Myocyte (in vitro differentiated cells): ENCODE results near the gene RPRD1A. TPM values are rescaled to one million over a fixed set of nuclear protein-coding genes. Genes with fewer than 3 reads are reported as not detected.
A peak's percentile ranks its signal among the peaks of the same experiment; 100 is the strongest.
"Not testable (repeated sequence)": the region's sequence is repeated elsewhere in the genome, so short reads cannot be mapped to it uniquely, and the experiment has no call there.

Experiments
- DNase-seq: peaks from one replicate; pipeline ENCODE4 v3.0.0-alpha.2; 2012; ENCODE audit warnings: low read depth
- total RNA-seq: library from RNA; depleted of rRNA; stranded (reverse); fragments of >200 nt; gene quantifications from 2 replicates; pipeline ENCODE4 v1.2.3, GENCODE V29; 2014

Gene RPRD1A
- total RNA-seq, 1 donor from 2014 or later: 69.1 TPM

- DNase-seq: peak; percentile 46
Measured at GRCh38 chr18:36078751-36079529, 11.6 kb upstream of the RPRD1A start.

DNA sequence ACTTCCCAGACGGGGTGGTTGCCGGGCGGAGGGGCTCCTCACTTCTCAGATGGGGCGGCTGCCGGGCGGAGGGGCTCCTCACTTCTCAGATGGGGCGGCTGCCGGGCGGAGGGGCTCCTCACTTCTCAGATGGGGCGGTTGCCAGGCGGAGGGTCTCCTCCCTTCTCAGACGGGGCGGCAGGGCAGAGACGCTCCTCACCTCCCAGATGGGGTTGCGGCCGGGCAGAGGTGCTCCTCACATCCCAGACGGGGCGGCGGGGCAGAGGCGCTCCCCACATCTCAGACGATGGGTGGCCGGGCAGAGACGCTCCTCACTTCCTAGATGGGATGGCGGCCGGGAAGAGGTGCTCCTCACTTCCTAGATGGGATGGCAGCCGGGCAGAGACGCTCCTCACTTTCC lies 10.4 kb upstream of the RPRD1A start:
- DNase-seq: not testable (repeated sequence)

- no peak for DNase-seq
Measured at GRCh38 chr18:36075862-36076587, 8.7 kb upstream of the RPRD1A start.

GRCh38 chr18:36074435-36074834 lies 7.1 kb upstream of the RPRD1A start:
- no peak for DNase-seq

DNA sequence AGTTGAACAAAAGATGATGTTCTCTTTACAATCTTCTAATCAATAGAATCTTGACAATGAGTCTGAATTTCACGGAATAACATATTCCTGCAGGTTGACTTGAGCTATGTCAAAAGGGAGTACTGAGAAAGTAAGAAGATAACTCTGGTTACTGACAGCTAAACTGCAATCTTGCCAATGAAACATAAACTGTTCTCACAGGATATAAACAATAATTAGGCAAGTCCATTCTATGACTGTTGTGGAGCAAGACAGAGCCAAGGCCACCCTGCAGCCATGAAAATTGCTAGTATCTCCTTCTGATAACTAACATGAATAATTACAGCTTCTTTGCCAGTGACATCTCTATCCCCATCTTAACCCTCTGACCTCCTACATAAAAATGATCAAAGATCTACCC lies 6.3 kb upstream of the RPRD1A start:
- no peak for DNase-seq

DNA sequence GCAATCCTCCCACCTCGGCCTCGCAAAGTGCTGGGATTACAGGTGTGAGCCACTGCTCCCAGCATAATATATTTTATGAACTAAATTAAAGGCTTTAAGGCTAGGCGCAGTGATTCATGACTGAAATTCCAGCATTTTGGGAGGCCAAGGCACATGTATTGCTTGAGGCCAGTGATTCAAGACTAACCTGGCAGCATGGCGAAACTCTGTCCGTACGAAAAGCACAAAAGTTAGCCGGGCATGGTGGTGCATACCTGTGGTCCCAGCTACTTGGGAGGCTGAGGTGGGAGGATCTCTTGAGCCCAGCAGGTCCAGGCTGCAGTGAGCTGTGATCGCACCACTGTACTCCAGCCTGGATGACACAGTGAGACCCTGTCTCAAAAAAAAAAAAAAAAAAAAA lies 5.0 kb upstream of the RPRD1A start:
- DNase-seq: not testable (repeated sequence)

DNA sequence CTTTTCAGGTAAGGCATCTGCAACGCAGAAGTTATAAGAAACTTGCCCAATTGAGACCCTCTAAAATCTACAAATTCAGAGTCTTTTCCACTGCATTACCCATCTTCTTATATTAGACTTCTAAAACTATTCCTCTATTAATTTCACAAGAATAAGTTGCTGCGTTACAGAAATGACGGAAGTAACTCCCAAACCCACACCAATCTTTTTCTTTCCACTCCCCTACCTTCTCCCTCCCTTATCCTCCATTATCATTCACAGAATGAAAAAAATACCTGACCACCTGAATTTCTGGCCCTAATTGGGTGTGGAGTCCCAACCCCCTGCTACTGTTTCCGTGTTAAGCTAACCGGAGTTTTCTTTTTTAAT lies 689 bp downstream of the RPRD1A start:
- DNase-seq: no peak

GRCh38 chr18:36066001-36066400 lies 1.4 kb downstream of the RPRD1A start:
- DNase-seq: no peak

- not testable (repeated sequence) for DNase-seq
Measured at GRCh38 chr18:36064809-36065079, 2.6 kb downstream of the RPRD1A start.

DNA sequence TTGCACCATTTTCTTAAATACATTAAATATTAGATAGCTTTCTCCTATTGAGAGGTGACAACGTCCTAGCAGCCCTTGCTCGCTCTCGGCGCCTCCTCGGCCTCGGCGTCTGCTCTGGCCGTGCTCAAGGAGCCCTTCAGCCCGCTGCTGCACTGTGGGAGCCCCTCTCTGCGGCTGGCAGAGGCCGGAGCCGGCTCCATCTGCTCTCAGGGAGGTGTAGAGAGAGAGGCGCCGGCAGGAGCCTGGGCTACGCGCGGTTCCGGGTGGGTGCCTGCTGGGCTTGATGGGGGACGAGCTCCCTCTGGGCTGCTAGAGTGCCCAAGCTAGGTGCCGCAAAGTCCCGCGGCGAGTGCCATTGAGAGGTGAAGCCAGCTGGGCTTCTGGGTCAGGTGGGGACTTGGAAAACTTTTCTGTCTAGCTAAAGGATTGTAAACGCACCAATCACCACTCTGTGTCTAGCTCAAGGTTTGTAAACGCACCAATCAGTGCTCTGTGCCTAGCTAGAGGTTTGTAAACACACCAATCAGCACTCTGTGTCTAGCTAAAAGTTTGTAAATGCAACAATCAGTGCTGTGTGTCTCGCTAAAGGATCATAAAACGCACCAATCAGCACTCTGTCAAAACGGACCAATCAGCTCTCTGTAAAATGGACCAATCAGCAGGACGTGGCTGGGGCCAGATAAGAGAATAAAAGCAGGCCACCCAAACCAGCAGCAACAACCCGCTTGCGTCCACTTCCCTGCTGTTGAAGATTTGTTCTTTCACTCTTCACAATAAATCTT lies 3.1 kb downstream of the RPRD1A start:
- DNase-seq: no peak

- DNase-seq: no peak
Measured at GRCh38 chr18:36058674-36059073, 8.7 kb downstream of the RPRD1A start.

DNA sequence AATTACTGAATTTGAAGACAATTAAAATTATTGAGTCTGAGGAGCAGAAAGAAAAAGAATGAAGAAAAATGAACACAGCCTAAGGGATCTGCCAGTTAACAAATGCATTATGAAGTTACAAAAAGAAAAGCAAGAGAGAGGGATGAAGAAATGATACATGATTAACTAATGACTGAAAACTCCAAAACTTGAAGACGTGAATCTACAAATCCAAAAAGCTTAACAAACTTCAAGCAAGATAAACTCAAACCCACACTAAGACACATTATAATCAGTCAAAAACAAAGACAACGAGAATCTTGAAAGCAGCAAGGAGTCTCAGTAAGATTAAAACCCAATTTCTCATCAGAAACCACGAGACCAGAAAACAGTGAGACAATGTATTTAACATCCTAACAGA lies 15.6 kb downstream of the RPRD1A start:
- no peak for DNase-seq

DNA sequence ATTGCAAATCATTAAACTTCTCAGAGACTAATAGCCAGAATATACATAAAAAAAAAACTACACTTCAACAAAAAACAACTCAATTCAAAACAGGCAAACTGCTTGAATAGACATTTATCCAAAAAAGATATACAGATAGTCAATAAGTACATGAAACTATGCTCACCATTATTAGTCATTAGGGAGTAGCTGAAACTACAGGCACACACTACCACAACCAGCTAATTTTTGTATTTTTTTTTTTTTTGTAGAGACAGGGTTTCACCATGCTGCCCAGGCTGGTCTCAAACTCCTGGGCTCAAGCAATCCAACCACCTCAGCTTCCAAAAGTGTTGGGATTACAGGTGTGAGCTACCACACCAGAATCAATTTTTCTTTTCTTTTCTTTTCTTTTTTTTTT lies 16.9 kb downstream of the RPRD1A start:
- DNase-seq: no peak

- no peak for DNase-seq
Measured at GRCh38 chr18:36047521-36047920, 19.8 kb downstream of the RPRD1A start.

DNA sequence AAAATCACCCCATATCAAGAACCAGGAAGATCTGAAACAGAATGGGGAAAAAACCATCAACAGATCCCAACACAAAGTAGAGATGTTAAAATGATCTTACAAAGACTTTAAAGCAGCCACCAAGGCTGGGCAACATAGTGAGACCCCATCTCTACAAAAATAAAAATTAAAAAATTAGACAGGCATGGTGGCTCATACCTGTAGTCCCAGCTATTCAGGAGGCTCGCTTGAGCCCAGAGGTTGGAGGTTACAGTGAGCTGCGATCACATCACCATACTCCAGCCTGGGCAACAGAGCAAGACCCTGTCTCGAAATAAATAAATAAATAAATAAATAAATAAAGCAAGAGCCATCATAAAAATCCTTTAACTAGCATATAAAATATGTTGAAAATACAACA lies 20.5 kb downstream of the RPRD1A start:
- no peak for DNase-seq

DNA sequence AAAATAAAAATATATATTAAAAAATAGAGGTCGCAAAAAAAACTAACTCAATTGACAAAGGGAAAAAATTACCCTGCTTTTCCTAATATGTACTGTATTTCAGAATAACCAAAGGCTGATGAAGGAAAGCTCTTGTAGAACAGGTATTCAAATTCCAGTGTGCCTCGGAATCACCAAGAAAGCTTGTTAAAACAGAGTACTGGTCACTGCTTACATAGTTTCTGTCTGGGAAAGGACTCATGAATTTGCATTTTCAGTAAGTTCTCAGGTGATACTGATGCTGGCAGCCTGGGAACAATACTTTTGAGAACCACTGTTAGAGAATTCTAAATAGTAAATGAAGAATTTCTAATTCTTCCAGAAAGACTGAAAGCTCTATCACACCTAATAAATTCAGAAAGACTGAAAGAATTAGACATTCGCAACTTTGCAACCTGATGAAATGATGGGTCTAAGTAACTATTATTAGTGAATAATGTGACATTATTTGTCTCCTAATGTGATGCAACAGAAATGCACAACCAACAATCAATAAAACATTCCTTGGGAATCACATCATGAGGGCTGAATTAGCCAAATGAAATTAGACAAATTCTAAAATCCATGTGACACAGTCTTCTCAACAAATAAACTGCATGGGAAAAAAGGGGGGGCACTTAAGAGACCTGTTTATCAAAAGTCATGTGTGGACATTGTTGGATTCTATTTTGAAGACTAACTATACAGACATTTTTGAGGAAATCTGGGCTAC lies 21.9 kb downstream of the RPRD1A start:
- DNase-seq: no peak

DNA sequence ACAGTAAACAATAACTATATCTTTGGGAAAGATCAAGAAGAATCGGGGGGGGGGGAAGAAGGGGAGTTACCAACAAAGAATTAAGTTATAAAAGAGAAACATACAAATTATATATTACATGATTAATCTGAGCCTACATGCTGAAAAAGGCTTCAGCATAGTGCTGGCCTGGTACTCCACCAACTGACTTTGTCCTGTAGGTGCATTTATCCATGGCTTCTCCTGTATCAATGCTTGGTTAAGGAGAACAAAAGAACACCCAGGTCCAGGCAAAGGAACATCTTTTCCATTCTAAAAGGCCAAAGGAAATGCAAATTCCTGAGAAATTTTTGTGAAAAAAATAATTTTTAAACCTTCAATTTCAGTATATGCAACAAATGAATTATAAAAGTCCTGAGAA lies 24.2 kb downstream of the RPRD1A start:
- DNase-seq: no peak

DNA sequence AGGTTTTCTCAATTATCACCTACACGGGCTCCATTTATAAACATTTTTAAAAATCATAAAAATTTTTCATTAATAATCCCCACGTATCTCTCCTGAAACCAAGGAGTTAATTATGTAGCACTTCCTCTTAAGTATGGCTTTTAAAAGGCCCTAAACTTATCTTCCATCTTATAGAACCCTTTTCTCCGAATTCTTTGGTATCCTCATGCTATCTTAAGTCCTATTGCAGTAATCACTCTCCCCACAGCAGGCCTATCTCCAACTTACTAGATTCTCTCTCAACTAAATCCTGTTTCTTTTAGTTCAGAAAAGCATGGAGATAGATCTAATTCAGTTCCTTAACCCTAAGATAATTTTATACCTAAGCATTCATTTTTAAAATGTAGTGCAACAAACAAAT lies 26.2 kb downstream of the RPRD1A start:
- no peak for DNase-seq

GRCh38 chr18:36038102-36038663 lies 29.2 kb downstream of the RPRD1A start:
- no peak for DNase-seq

DNA sequence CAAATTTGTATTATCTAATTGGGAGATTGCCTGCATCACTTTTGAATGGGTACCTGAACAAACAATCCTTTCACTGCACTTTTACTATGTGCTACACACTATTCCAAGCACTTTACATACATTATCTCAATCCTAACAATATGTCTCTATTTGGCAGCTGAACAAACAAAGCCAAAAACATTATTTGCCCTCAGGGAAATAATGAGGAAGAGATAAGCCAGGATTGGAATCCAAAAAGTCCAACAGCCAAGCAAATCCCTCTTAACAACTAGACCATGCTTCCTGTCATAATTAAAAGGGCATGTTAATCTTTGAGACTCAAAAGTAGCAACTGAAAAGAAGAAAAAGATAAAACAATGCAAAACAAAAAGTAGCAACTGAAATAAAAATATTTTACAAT lies 32.1 kb downstream of the RPRD1A start:
- DNase-seq: no peak

- no peak for DNase-seq
Measured at GRCh38 chr18:36034299-36034895, 33.0 kb downstream of the RPRD1A start.
